Kidney (tissue), 14 donors: ENCODE data around the gene ANXA11. TPM values are rescaled to one million over a fixed set of nuclear protein-coding genes. Genes with fewer than 3 reads are reported as not detected.

Experiments used
- DNase-seq, 5 donors: peaks; one replicate each; pipeline ENCODE4 v3.0.0-alpha.2; 2013 to 2020
- FAIRE-seq: peaks from 2 replicates; lab custom pipeline; 2012; peaks lifted over from hg19 to GRCh38; lab: Jason Lieb, UNC
- H3K27ac ChIP-seq, 2 donors: one replicate each; pipeline ENCODE4 v1.7.0; 2013; ENCODE audit warnings: low read depth in 2 of 2, low read length in 2 of 2, inconsistent platforms in 1 of 2
- H3K27me3 ChIP-seq: one replicate; pipeline ENCODE4 v1.7.1; 2013; ENCODE audit warnings: low read length, inconsistent platforms; ENCODE audit not compliant: control insufficient read depth, insufficient read depth
- H3K36me3 ChIP-seq, 3 donors: one replicate each; pipeline versions ENCODE4 v1.7.0 to v1.7.1; 2013; ENCODE audit warnings: low read length in 3 of 3, control low read depth in 1 of 3, inconsistent platforms in 1 of 3; ENCODE audit not compliant: insufficient read depth in 3 of 3, control insufficient read depth in 2 of 3
- H3K4me1 ChIP-seq, 3 donors: one replicate each; pipeline versions ENCODE4 v1.7.0 to v1.7.1; 2013; ENCODE audit warnings: low read length in 3 of 3, inconsistent platforms in 1 of 3, low read depth in 1 of 3; ENCODE audit not compliant: control insufficient read depth in 2 of 3, insufficient read depth in 2 of 3
- H3K4me3 ChIP-seq, 3 donors: one replicate each; pipeline versions ENCODE4 v1.7.0 to v1.8.1; 2013; ENCODE audit warnings: low read length in 3 of 3, control low read depth in 1 of 3, inconsistent platforms in 1 of 3
- H3K9ac ChIP-seq, 3 donors: one replicate each; pipeline versions ENCODE4 v1.7.0 to v1.7.1; 2013; ENCODE audit warnings: low read length in 3 of 3, control low read depth in 1 of 3, inconsistent platforms in 1 of 3
- H3K9me3 ChIP-seq, 3 donors: one replicate each; pipeline versions ENCODE4 v1.7.0 to v1.7.1; 2013; ENCODE audit warnings: low read length in 3 of 3, control low read depth in 1 of 3, inconsistent platforms in 1 of 3; ENCODE audit not compliant: control insufficient read depth in 2 of 3, insufficient read depth in 1 of 3
- CTCF ChIP-seq: IDR thresholded peaks from 3 replicates; pipeline ENCODE4 v1.5.1; 2012; ENCODE audit warnings: mild to moderate bottlenecking, moderate library complexity, borderline replicate concordance; ENCODE audit not compliant: insufficient read depth; ENCODE audit errors: extremely low read depth
- intact Hi-C: fragments of 100-400 bp; cut with DNase I; formaldehyde crosslinking; loops from one replicate; pipeline ENCODE4 v1.11.1; 2022
- polyA plus RNA-seq: library from polyadenylated mRNA; stranded (reverse); fragments of 350-450 nt; fragmentation: Illumina TruSeq; extraction: RNeasy Lipid Tissue Mini Kit (QIAGEN cat#74804); gene quantifications from one replicate; pipeline ENCODE4 v1.2.3, GENCODE V29; 2014; ENCODE audit warnings: low read depth, low replicate concordance; ENCODE audit not compliant: insufficient read depth
- total RNA-seq: library from RNA; stranded (reverse); fragmentation: NEBNext Ultra II Directional; extraction: Animal tissue kit (Norgen Biotek cat#: 25700); gene quantifications from one replicate; pipeline ENCODE4 v1.2.1, GENCODE V29; 2021
- donor health status: control.
- donor health status: control.
- donor health status: control.
- donor health status: control.
- donor health status: control.
- donor health status: DM: yes; HTN: yes; CAD: no.
- donor health status: Normal renal cell carcinoma (clear cell type).

Gene ANXA11
- total and polyA plus RNA-seq, 2 donors from 2014 or later, result 435 to 543 TPM

- DNase-seq (no peak), FAIRE-seq (no peak)
- Histone ChIP-seq H3K27ac (peak overlapping the region; percentile 98 to 99), H3K27me3 (no peaks in the 10 kb centered on the region), H3K4me3 (peak overlapping the region in 2 of 3 donors; percentile 34 to 57), H3K9ac (peak overlapping the region in 2 of 3 donors; percentile 48 to 97), H3K9me3 (no peaks in the 10 kb centered on the region), H3K36me3 (no peaks in the 10 kb centered on the region), H3K4me1 (peaks cover 0 to 33% (median 25%) of the 10 kb centered on the region in 3 donors)
- TF ChIP-seq CTCF, result no peak
- intact Hi-C loops, result loop anchor here (10.0 kb wide), 1 partner anchor 53 kb away; no protein-coding TSS in a partner anchor
Observed at GRCh38 chr10:80207768-80208370, 2.5 kb upstream of the ANXA11 start.

- Histone ChIP-seq H3K9ac (peak overlapping the region in 1 of 3 donors; percentile 97), H3K4me3 (peak overlapping the region in 2 of 3 donors; percentile 87 to 92), H3K9me3 (no peaks in the 10 kb centered on the region), H3K4me1 (peaks cover 0 to 43% (median 32%) of the 10 kb centered on the region in 3 donors), H3K27me3 (no peaks in the 10 kb centered on the region), H3K27ac (peak overlapping the region; percentile 98 to 99), H3K36me3 (no peaks in the 10 kb centered on the region)
- no peak for FAIRE-seq
- TF ChIP-seq CTCF, result no peak
- no peak for DNase-seq
- intact Hi-C loops, result loop anchor here (10.0 kb wide), 1 partner anchor 51 kb away; no protein-coding TSS in a partner anchor
Observed at GRCh38 chr10:80206277-80206655, 929 bp upstream of the ANXA11 start.

GRCh38 chr10:80204677-80205476, 460 bp downstream of the ANXA11 start:
- Histone ChIP-seq H3K36me3 (no peaks in the 10 kb centered on the region), H3K27ac (peak overlapping the region; percentile 98 to 99), H3K4me1 (peaks cover 0 to 57% (median 39%) of the 10 kb centered on the region in 3 donors), H3K27me3 (no peaks in the 10 kb centered on the region), H3K9me3 (no peaks in the 10 kb centered on the region), H3K4me3 (peak overlapping the region; percentile 63 to 92 (median 86)), H3K9ac (peak overlapping the region; percentile 50 to 97 (median 97))
- intact Hi-C loops, result loop anchor here (10.0 kb wide), 1 partner anchor 50 kb away; no protein-coding TSS in a partner anchor
- FAIRE-seq (no peak), DNase-seq (peak; percentile 30 to 83 (median 70))
- TF ChIP-seq CTCF, result no peak
